Skeletal muscle tissue (tissue), 4 donors: ENCODE results near the gene ARRDC5. TPM values are rescaled to one million over a fixed set of nuclear protein-coding genes. Genes with fewer than 3 reads are reported as not detected.
A peak's percentile ranks its signal among the peaks of the same experiment; 100 is the strongest.
"Not testable (repeated sequence)": the region's sequence is repeated elsewhere in the genome, so short reads cannot be mapped to it uniquely, and the experiment has no call there.

Source experiments
- H3K27ac ChIP-seq: one replicate; pipeline ENCODE4 v1.7.0; 2013; ENCODE audit warnings: mild to moderate bottlenecking, low read depth, low read length, inconsistent platforms
- H3K27me3 ChIP-seq, 3 donors: one replicate each; pipeline ENCODE4 v1.7.0; 2013; ENCODE audit warnings: low read length in 3 of 3; ENCODE audit not compliant: control insufficient read depth in 3 of 3, insufficient read depth in 3 of 3
- H3K36me3 ChIP-seq, 3 donors: one replicate each; pipeline ENCODE4 v1.7.0; 2013; ENCODE audit warnings: low read length in 3 of 3; ENCODE audit not compliant: control insufficient read depth in 3 of 3, insufficient read depth in 3 of 3
- H3K4me1 ChIP-seq, 3 donors: one replicate each; pipeline ENCODE4 v1.7.0; 2013; ENCODE audit warnings: low read length in 3 of 3, mild to moderate bottlenecking in 3 of 3; ENCODE audit not compliant: control insufficient read depth in 3 of 3, insufficient read depth in 3 of 3
- H3K4me3 ChIP-seq, 3 donors: one replicate each; pipeline ENCODE4 v1.7.0; 2013; ENCODE audit warnings: low read length in 3 of 3
- H3K9ac ChIP-seq, 3 donors: one replicate each; pipeline ENCODE4 v1.7.0; 2013; ENCODE audit warnings: low read length in 3 of 3, mild to moderate bottlenecking in 3 of 3, moderate library complexity in 2 of 3, low read depth in 1 of 3
- H3K9me3 ChIP-seq, 3 donors: one replicate each; pipeline ENCODE4 v1.7.0; 2013; ENCODE audit warnings: low read length in 3 of 3; ENCODE audit not compliant: control insufficient read depth in 3 of 3
- total RNA-seq: library from RNA; depleted of rRNA; stranded (reverse); fragments of >200 nt; gene quantifications from one replicate; pipeline ENCODE4 v1.2.3, GENCODE V29; 2014
- donor health status: Osteomylitis.

ARRDC5 gene
- total RNA-seq, 1 donor from 2014 or later: under 0.01 TPM

DNA sequence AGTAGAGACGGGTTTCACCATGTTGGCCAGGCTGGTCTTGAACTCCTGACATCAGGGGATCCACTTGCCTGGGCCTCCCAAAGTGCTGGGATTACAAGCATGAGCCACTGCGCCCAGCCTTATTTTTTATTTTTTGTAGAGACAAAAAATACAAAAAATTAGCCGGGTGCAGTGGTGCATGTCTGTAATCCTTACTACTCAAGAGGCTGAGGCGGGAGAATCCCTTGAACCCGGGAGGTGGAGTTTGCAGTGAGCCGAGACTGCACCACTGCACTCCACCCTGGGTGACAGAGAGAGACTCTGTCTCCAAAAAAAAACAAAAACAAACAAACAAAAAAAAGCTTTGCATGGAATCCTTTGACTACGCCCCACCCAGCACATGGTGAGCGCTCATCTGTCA is 49.2 kb downstream of the ARRDC5 start:
- not testable (repeated sequence) for H3K4me3 ChIP-seq, H3K4me1 ChIP-seq, H3K9ac ChIP-seq, H3K9me3 ChIP-seq, H3K27me3 ChIP-seq, H3K27ac ChIP-seq
- H3K36me3 ChIP-seq: peaks cover 26 to 35% (median 31%) of the 10 kb centered on the region in 3 donors

DNA sequence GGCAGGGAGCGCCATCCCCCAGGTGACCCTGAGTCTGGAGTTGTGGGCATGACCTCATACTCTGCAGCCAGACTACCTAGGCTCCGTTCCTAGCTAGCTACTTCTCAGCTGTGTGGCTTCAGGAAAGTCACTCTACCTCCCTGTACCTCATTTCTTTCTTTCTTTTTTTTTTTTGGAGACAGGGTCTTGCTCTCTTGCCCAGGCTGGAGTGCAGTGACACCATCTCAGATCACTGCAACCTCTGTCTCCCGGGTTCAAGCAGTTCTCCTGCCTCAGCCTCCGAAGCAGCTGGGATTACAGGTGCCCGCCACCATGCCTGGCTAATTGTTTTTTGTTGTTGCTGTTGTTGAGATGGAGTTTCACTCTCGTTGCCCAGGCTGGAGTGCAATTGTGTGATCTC is 50.2 kb downstream of the ARRDC5 start:
- Histone ChIP-seq H3K27ac (no peak overlapping the region), H3K4me1 (peaks cover 0 to 2% (median 0%) of the 10 kb centered on the region in 3 donors), H3K9me3 (no peaks in the 10 kb centered on the region), H3K4me3 (no peak overlapping the region), H3K36me3 (peaks cover 29 to 41% (median 34%) of the 10 kb centered on the region in 3 donors), H3K9ac (no peak overlapping the region), H3K27me3 (no peaks in the 10 kb centered on the region)

DNA sequence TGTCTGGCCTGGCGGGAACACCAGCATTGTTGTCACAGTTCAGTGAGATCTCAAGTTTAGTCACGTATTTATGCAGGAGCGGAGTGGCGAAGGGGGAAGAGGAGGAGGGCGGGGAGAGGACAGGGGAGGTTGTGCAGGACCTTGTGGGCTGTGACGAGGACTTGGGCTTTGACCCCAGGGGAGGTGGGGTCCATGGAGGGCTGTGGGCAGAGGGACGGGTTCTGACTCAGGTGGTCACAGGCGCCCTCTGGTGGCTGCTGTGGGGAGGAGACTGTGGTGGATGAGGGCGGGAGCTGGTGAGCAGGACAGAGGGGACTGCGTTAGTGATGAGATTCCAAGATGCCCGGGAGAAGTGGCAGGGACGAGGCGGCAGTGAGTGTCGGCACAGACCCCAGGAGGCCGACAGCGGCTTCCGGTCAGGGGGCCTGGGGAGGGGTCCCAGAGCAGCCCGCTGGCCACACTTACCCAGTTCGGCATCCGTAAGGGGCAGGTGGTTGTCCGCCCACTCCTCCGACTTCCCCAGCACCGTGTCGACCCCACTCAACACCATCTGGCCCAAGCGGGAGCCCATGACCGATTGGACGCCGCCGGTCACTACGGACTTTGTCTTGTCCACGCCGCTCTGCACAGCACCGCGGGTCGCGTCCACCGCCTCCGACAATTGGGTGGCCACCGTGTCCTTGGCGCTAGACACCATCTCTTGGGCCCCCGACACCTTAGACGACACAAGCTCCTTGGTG is 51.0 kb downstream of the ARRDC5 start:
- peaks cover 27 to 40% (median 33%) of the 10 kb centered on the region in 3 donors for H3K36me3 ChIP-seq
- H3K27ac ChIP-seq: no peak overlapping the region
- peaks cover 0 to 2% (median 0%) of the 10 kb centered on the region in 3 donors for H3K4me1 ChIP-seq
- no peak overlapping the region for H3K4me3 ChIP-seq
- no peaks in the 10 kb centered on the region for H3K27me3 ChIP-seq
- H3K9me3 ChIP-seq: no peaks in the 10 kb centered on the region
- H3K9ac ChIP-seq: no peak overlapping the region

DNA sequence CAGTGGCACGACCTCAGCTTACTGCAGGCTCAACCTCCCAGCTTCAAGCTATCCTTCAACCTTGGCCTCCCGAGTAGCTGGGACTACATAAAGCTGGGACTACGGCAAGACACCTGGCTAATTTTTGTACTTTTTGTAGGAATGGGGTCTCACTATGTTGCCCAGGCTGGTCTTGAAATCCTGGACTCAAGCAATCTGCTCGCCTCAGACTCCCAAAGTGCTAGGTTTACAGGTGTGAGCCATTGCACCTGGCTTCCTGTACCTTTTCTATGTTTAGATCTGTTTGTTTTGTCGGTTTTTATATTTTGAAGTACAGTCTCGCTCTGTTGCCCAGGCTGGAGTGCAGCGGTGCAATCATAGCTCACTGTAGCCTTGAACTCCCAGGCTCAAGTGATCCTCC is 53.7 kb downstream of the ARRDC5 start:
- Histone ChIP-seq H3K27me3 (no peaks in the 10 kb centered on the region), H3K4me1 (peaks cover 0 to 5% (median 0%) of the 10 kb centered on the region in 3 donors), H3K4me3 (no peak overlapping the region), H3K27ac (no peak overlapping the region), H3K9me3 (no peaks in the 10 kb centered on the region), H3K9ac (no peak overlapping the region), H3K36me3 (peaks cover 23 to 39% (median 29%) of the 10 kb centered on the region in 3 donors)

DNA sequence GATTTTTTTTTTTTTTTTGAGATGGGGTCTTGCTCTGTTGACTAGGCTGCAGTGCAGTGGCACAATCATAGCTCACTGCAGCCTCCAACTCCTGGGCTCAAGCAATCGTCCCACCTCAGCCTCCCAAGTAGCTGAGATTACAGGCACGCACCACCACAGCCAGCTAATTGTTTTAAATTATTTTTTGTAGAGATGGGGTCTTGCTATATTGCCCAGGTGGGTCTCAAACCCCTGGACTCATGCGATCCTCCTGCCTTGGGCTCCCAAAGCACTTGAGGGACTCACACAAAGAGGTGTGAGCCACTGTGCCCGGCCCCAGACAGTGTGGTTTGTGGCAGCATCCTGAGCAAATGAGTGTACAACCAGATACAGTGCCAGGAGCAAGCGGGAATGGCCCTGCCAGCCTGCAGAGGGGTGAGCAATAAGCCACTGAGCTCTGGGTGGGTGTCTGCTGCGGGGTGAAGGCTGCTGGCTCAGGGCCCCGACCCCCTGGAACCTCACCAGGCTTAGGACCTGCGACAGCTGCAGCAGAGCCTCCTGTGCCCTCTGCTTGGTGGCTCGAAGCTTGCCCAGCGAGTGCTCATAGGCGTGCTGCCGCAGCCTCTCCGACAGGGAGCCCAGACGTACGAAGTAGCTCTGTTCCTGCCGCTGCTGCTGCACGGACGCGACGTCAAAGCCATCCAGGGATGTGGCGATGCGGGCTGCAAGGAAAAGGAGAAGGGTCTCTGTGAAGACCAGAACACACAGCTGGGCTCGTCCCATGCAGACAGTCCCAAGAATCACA is 55.3 kb downstream of the ARRDC5 start:
- no peaks in the 10 kb centered on the region for H3K9me3 ChIP-seq
- no peak overlapping the region for H3K27ac ChIP-seq
- H3K4me1 ChIP-seq: peaks cover 0 to 5% (median 0%) of the 10 kb centered on the region in 3 donors
- H3K4me3 ChIP-seq: no peak overlapping the region
- no peaks in the 10 kb centered on the region for H3K27me3 ChIP-seq
- no peak overlapping the region for H3K9ac ChIP-seq
- H3K36me3 ChIP-seq: peaks cover 27 to 44% (median 35%) of the 10 kb centered on the region in 3 donors

DNA sequence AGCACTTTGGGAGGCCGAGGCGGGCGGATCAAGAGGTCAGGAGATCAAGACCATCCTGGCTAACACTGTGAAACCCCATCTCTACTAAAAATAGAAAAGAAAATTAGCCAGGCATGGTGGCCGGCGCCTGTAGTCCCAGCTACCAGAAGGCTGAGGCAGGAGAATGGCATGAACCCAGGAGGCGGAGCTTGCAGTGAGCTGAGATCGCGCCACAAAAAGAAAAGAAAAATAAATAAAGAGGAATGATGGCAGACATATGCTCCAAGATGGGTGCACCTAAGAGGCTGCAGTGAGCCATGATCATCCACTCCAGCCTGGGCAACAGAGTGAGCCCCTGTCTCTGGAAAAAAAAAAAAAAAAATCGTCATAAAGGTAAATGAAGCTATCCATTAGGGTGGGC is 56.7 kb downstream of the ARRDC5 start:
- H3K4me1 ChIP-seq, H3K27me3 ChIP-seq, H3K9me3 ChIP-seq: not testable (repeated sequence)
- Histone ChIP-seq H3K36me3 (peaks cover 20 to 36% (median 31%) of the 10 kb centered on the region in 3 donors), H3K4me3 (peak overlapping the region in 1 of 3 donors; percentile 35), H3K9ac (peak overlapping the region in 1 of 3 donors; percentile 62), H3K27ac (peak overlapping the region; percentile 18)

DNA sequence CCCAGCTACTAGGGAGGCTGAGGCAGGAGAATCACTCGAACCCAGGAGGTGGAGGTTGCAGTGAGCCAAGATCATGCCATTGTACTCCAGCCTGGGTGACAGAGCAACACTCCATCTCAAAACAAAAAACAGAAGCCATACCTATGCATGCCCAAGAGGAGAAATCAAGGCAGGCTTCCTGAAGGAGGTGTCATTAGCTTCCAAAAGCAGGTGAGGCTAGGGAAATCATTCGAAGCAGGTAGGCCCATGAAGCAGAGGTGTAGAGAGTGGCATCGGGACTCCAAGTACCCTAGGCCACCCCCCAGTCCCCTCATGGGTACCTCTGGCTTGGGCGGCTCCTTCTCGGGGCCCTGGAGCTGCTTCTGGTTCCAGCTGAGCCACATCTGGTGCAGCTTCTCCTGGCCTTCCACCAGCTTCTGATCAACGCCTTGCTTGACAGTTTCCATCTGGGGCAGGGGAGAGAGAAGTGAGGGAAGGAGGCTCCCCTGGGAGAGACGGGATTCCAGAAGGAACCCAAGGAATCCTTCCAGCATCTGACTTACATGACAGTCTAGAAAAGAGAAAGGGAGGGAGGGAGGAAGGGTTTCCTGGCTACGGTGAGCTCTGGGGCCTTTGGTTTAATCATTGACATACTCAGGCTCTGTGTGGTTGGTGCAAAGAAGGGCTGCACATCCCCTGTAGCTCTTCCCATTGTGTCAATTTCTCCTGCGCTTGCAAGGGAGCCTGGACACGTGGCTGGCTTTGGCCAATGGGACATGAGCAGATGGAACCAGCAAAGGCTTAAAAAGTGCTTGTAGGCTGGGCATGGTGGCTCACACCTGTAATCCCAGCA is 58.1 kb downstream of the ARRDC5 start:
- Histone ChIP-seq H3K27ac (no peak overlapping the region), H3K9ac (no peak overlapping the region), H3K4me1 (peaks cover 0 to 8% (median 5%) of the 10 kb centered on the region in 3 donors), H3K36me3 (peaks cover 24 to 34% (median 30%) of the 10 kb centered on the region in 3 donors), H3K4me3 (no peak overlapping the region), H3K9me3 (no peaks in the 10 kb centered on the region), H3K27me3 (no peaks in the 10 kb centered on the region)

DNA sequence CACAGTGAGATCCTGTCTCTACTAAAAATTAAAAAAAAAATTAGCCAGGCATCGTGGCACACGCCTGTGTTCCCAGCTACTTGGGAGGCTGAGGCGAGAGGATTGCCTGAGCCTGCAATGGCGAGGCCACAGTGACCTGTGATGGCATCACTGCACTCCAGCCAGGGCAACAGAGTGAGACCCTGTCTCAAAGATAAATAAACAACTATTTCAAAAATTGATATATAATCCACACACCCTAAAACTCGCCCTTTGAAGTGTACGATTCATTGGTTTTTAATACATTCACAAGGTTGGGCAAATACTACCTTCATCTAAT is 59.1 kb downstream of the ARRDC5 start:
- no peaks in the 10 kb centered on the region for H3K9me3 ChIP-seq
- no peak overlapping the region for H3K9ac ChIP-seq
- no peaks in the 10 kb centered on the region for H3K27me3 ChIP-seq
- H3K4me1 ChIP-seq: peaks cover 0 to 8% (median 5%) of the 10 kb centered on the region in 3 donors
- no peak overlapping the region for H3K27ac ChIP-seq
- peaks cover 30 to 39% (median 38%) of the 10 kb centered on the region in 3 donors for H3K36me3 ChIP-seq
- no peak overlapping the region for H3K4me3 ChIP-seq
